Neural cell (in vitro differentiated cells): ENCODE results near the gene ASIC1. TPM values are rescaled to one million over a fixed set of nuclear protein-coding genes. Genes with fewer than 3 reads are reported as not detected.

Experiments used
- H2AFZ ChIP-seq: fragments of 200-600, 300-800 bp; sonication (generic), shearing (Covaris generic); 2 replicates; pipeline ENCODE4 v1.6.0; 2014; ENCODE audit warnings: low read depth, mild to moderate bottlenecking, antibody characterized with exemption, low read length, moderate library complexity
- H3F3A ChIP-seq: fragments of 200-600 bp; shearing (Covaris generic); 2 replicates; pipeline ENCODE4 v1.6.1; 2016; ENCODE audit warnings: mild to moderate bottlenecking, moderate library complexity, mixed read lengths, antibody characterized with exemption, low read length; ENCODE audit not compliant: insufficient read depth, poor library complexity, severe bottlenecking
- H3K27ac ChIP-seq: fragments of 200-600, 300-800 bp; sonication (generic), shearing (Covaris generic); 2 replicates; pipeline ENCODE4 v1.5.1; 2014; ENCODE audit warnings: mild to moderate bottlenecking, low read length, moderate library complexity
- H3K27me3 ChIP-seq: fragments of 300-800, 200-600 bp; sonication (generic), shearing (Covaris generic); 2 replicates; pipeline ENCODE4 v1.6.0; 2014; ENCODE audit warnings: mild to moderate bottlenecking, low read depth, low read length, moderate library complexity; ENCODE audit not compliant: insufficient read depth
- H3K36me3 ChIP-seq: fragments of 300-800, 200-600 bp; sonication (generic), shearing (Covaris generic); 2 replicates; pipeline ENCODE4 v1.5.1; 2014; ENCODE audit warnings: mild to moderate bottlenecking, antibody characterized with exemption, low read length, moderate library complexity; ENCODE audit not compliant: insufficient read depth
- H3K4me2 ChIP-seq: fragments of 300-800, 200-600 bp; sonication (generic), shearing (Covaris generic); 2 replicates; pipeline ENCODE4 v1.6.0; 2014; ENCODE audit warnings: mild to moderate bottlenecking, low read length
- H3K4me3 ChIP-seq: fragments of 300-800, 200-600 bp; sonication (generic), shearing (Covaris generic); 2 replicates; pipeline ENCODE4 v1.5.1; 2014; ENCODE audit warnings: mild to moderate bottlenecking, low read length, moderate library complexity
- H3K79me2 ChIP-seq: fragments of 200-600 bp; shearing (Covaris generic); replicated peaks from 2 replicates; pipeline ENCODE4 v1.6.0; 2014; ENCODE audit warnings: mild to moderate bottlenecking, low read length, moderate library complexity; ENCODE audit not compliant: insufficient read depth
- H3K9ac ChIP-seq: fragments of 300-800, 200-600 bp; sonication (generic), shearing (Covaris generic); 2 replicates; pipeline ENCODE4 v1.6.1; 2016; ENCODE audit warnings: mild to moderate bottlenecking, low read length, mixed read lengths
- H3K9me2 ChIP-seq: fragments of 200-600 bp; shearing (Covaris generic); 2 replicates; pipeline ENCODE4 v1.6.1; 2016; ENCODE audit warnings: mild to moderate bottlenecking, low read length, mixed read lengths; ENCODE audit not compliant: insufficient read depth
- H3K9me3 ChIP-seq: fragments of 200-600, 300-800 bp; sonication (generic), shearing (Covaris generic); 2 replicates; pipeline ENCODE4 v1.6.1; 2016; ENCODE audit warnings: mild to moderate bottlenecking, mixed run types, low read length, moderate library complexity, mixed read lengths
- H4K20me1 ChIP-seq: fragments of 200-600 bp; shearing (Covaris generic); 2 replicates; pipeline ENCODE4 v1.6.1; 2016; ENCODE audit warnings: mild to moderate bottlenecking, mixed run types; ENCODE audit not compliant: insufficient read depth
- EP300 ChIP-seq: fragments of 450-650 bp; conservative IDR thresholded peaks from 2 replicates; pipeline ENCODE4 v1.6.1; 2014; ENCODE audit warnings: antibody characterized with exemption, mild to moderate bottlenecking, moderate library complexity; ENCODE audit not compliant: poor library complexity, severe bottlenecking
- EZH2 ChIP-seq: fragments of 200-600, 300-800 bp; shearing (Covaris generic), sonication (generic); IDR thresholded peaks from 2 replicates; pipeline ENCODE4 v1.6.1; 2014; ENCODE audit warnings: antibody characterized with exemption, low read length, borderline replicate concordance, mild to moderate bottlenecking; ENCODE audit not compliant: insufficient read depth, poor library complexity, severe bottlenecking
- POLR2AphosphoS5 ChIP-seq: IDR thresholded peaks from 2 replicates; pipeline ENCODE4 v1.6.1; 2012
- RAD21 ChIP-seq: fragments of 450-650 bp; conservative IDR thresholded peaks from 2 replicates; pipeline ENCODE4 v1.6.1; 2014; ENCODE audit warnings: antibody characterized with exemption, mild to moderate bottlenecking, moderate library complexity
- SMC3 ChIP-seq: fragments of 450-650 bp; conservative IDR thresholded peaks from 2 replicates; pipeline ENCODE4 v1.6.1; 2014; ENCODE audit warnings: antibody characterized with exemption, mild to moderate bottlenecking, moderate library complexity; ENCODE audit not compliant: poor library complexity
- TAF1 ChIP-seq: IDR thresholded peaks from 2 replicates; pipeline ENCODE4 v1.6.1; 2012; ENCODE audit warnings: low read depth
- polyA plus RNA-seq: library from polyadenylated mRNA; depleted of rRNA; stranded (reverse); fragments of >200 nt; gene quantifications from 2 replicates; pipeline ENCODE4 v1.2.3, GENCODE V29; 2014
- TF ChIP-seq, protein P1 (sequence below): fragments of 450-650 bp; IDR thresholded peaks from 2 replicates; pipeline ENCODE4 v1.5.1; 2014; ENCODE audit warnings: antibody characterized with exemption, mild to moderate bottlenecking, moderate library complexity; ENCODE audit not compliant: poor library complexity, severe bottlenecking
- TF ChIP-seq, protein P2 (sequence below): IDR thresholded peaks from 2 replicates; pipeline ENCODE4 v1.6.1; 2012; ENCODE audit warnings: borderline replicate concordance

The ASIC1 gene
- polyA plus RNA-seq, 1 donor from 2014 or later: 8.0 TPM

GRCh38 chr12:50088577-50089335, 31.4 kb downstream of the ASIC1 start:
- H3K27ac ChIP-seq: no peak overlapping the region
- H3F3A ChIP-seq: peaks cover 4% of the 10 kb centered on the region
- no peaks in the 10 kb centered on the region for H3K27me3 ChIP-seq
- H4K20me1 ChIP-seq: no peaks in the 10 kb centered on the region
- TF ChIP-seq RAD21 (peak; percentile 59), TAF1 (no peak), EP300 (no peak), EZH2 (no peak), POLR2AphosphoS5 (no peak), SMC3 (peak; percentile 74)
- TF ChIP-seq, protein P1, sequence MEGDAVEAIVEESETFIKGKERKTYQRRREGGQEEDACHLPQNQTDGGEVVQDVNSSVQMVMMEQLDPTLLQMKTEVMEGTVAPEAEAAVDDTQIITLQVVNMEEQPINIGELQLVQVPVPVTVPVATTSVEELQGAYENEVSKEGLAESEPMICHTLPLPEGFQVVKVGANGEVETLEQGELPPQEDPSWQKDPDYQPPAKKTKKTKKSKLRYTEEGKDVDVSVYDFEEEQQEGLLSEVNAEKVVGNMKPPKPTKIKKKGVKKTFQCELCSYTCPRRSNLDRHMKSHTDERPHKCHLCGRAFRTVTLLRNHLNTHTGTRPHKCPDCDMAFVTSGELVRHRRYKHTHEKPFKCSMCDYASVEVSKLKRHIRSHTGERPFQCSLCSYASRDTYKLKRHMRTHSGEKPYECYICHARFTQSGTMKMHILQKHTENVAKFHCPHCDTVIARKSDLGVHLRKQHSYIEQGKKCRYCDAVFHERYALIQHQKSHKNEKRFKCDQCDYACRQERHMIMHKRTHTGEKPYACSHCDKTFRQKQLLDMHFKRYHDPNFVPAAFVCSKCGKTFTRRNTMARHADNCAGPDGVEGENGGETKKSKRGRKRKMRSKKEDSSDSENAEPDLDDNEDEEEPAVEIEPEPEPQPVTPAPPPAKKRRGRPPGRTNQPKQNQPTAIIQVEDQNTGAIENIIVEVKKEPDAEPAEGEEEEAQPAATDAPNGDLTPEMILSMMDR: peak; percentile 83
- H3K4me2 ChIP-seq: no peak overlapping the region
- H3K9me2 ChIP-seq: no peaks in the 10 kb centered on the region
- H3K79me2 ChIP-seq: peaks cover 15% of the 10 kb centered on the region
- H3K36me3 ChIP-seq: peaks cover 3% of the 10 kb centered on the region
- H3K9ac ChIP-seq: no peak overlapping the region
- no peaks in the 10 kb centered on the region for H3K9me3 ChIP-seq
- peak overlapping the region; percentile 38 for H3K4me3 ChIP-seq
- no peak overlapping the region for H2AFZ ChIP-seq

DNA sequence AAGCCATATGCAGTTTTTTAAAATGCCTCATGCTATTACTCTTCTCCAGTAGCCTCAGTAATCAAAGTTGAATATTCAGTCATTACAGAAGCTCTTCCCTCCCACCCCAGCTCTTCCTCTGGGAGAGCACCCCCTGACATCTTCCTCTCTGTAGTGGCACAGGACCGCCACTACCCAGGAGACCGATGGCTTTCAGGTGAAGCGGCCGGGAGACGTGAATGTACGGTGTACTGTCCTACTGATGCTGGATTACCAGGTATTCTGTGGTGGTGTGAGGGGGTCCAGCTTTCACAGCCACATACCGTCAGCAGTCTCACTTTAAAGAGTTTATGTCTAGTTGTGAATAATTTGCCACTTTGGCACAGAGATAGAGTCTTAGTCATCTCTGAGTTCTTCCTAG, 32.3 kb downstream of the ASIC1 start:
- peaks cover 10% of the 10 kb centered on the region for H3K79me2 ChIP-seq
- no peak overlapping the region for H3K4me3 ChIP-seq
- no peaks in the 10 kb centered on the region for H4K20me1 ChIP-seq
- H3K4me2 ChIP-seq: no peak overlapping the region
- H3K9me2 ChIP-seq: no peaks in the 10 kb centered on the region
- H3K9ac ChIP-seq: no peak overlapping the region
- H3K27ac ChIP-seq: no peak overlapping the region
- peaks cover 3% of the 10 kb centered on the region for H3K36me3 ChIP-seq
- no peak for TF ChIP-seq SMC3
- TF ChIP-seq, protein P2, sequence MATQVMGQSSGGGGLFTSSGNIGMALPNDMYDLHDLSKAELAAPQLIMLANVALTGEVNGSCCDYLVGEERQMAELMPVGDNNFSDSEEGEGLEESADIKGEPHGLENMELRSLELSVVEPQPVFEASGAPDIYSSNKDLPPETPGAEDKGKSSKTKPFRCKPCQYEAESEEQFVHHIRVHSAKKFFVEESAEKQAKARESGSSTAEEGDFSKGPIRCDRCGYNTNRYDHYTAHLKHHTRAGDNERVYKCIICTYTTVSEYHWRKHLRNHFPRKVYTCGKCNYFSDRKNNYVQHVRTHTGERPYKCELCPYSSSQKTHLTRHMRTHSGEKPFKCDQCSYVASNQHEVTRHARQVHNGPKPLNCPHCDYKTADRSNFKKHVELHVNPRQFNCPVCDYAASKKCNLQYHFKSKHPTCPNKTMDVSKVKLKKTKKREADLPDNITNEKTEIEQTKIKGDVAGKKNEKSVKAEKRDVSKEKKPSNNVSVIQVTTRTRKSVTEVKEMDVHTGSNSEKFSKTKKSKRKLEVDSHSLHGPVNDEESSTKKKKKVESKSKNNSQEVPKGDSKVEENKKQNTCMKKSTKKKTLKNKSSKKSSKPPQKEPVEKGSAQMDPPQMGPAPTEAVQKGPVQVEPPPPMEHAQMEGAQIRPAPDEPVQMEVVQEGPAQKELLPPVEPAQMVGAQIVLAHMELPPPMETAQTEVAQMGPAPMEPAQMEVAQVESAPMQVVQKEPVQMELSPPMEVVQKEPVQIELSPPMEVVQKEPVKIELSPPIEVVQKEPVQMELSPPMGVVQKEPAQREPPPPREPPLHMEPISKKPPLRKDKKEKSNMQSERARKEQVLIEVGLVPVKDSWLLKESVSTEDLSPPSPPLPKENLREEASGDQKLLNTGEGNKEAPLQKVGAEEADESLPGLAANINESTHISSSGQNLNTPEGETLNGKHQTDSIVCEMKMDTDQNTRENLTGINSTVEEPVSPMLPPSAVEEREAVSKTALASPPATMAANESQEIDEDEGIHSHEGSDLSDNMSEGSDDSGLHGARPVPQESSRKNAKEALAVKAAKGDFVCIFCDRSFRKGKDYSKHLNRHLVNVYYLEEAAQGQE: no peak
- no peak for TF ChIP-seq EP300
- no peak for TF ChIP-seq RAD21
- TF ChIP-seq, protein P1: no peak
- H3F3A ChIP-seq: peaks cover 4% of the 10 kb centered on the region
- H2AFZ ChIP-seq: no peak overlapping the region
- H3K9me3 ChIP-seq: no peaks in the 10 kb centered on the region
- no peaks in the 10 kb centered on the region for H3K27me3 ChIP-seq
